ENCODE results near the gene GIPC1.
A peak's percentile ranks its signal among the peaks of the same experiment; 100 is the strongest.
"Not testable (repeated sequence)": the region's sequence is repeated elsewhere in the genome, so short reads cannot be mapped to it uniquely, and the experiment has no call there.

GIPC1 gene

DNA sequence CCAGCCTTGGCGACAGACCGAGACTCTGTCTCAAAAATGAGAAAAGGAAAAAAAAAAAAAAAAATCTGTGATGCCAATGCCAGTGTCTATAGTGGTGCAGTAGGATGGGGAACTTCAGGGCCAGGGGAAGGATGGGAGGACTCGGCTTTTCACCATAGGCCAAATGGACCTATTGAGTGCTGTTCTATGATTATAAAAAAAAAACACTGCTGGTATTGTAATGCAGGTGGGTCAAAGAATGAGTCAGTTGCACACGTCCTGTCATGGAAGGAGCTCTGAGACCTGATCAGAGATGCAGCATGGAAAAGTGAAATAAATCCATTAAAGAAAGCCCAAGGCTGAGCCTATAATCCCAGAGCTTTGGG lies 15.3 kb upstream of the GIPC1 start:
- no peak overlapping the region for H3K4me3 ChIP-seq (ENCODE audit: low read depth, low read length)
- DNase-seq (ENCODE audit: low read depth), result no peak
- TF ChIP-seq, protein P1, sequence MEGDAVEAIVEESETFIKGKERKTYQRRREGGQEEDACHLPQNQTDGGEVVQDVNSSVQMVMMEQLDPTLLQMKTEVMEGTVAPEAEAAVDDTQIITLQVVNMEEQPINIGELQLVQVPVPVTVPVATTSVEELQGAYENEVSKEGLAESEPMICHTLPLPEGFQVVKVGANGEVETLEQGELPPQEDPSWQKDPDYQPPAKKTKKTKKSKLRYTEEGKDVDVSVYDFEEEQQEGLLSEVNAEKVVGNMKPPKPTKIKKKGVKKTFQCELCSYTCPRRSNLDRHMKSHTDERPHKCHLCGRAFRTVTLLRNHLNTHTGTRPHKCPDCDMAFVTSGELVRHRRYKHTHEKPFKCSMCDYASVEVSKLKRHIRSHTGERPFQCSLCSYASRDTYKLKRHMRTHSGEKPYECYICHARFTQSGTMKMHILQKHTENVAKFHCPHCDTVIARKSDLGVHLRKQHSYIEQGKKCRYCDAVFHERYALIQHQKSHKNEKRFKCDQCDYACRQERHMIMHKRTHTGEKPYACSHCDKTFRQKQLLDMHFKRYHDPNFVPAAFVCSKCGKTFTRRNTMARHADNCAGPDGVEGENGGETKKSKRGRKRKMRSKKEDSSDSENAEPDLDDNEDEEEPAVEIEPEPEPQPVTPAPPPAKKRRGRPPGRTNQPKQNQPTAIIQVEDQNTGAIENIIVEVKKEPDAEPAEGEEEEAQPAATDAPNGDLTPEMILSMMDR (IDR thresholded peaks at IDR 0.05; ENCODE audit: low read depth, low read length, missing control alignments), result no peak

DNA sequence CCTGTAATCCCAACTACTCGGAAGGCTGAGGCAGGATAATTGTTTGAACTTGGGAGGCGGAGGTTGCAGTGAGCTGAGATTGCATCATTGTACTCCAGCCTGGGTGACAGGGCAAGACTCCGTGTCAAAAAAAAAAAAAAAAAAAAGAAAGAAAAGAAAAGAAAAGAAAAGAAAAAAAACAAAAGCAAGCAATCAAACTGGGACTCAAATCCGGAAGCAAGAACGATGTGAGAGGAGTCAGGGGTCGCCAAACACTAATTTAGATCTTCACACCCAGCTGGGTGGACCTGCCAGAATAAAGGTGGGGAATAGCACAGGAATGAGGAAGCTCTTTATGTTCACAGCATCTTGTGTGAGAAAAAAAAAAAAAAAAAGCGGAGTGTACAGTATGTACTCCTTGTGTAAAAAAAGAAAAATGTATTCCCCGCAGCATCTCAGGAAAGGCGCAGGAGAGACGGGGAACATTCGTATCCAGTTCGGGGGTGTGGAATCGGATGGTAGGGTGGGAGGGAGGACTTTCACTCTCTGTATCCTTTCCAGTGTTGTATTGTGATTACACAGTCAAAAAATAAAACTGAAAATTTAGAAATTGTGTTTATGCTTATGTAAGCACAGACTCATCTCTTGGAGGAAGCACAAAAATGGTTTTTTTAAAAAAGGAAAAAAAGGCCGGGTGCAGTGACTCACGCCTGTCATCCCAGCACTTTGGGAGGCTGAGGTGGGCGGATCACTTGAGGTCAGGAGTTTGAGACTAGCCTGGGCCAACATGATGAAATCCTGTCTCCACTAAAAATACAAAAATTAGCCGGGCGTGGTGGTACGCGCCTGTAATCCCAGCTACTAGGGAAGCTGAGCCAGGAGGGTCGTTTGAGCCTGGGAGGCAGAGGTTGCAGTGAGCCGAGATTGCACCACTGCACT lies 14.6 kb upstream of the GIPC1 start:
- TF ChIP-seq, protein P1 (IDR thresholded peaks at IDR 0.05; ENCODE audit: low read depth, low read length, missing control alignments), result no peak
- no peak for DNase-seq (ENCODE audit: low read depth)
- no peak overlapping the region for H3K4me3 ChIP-seq (ENCODE audit: low read depth, low read length)

DNA sequence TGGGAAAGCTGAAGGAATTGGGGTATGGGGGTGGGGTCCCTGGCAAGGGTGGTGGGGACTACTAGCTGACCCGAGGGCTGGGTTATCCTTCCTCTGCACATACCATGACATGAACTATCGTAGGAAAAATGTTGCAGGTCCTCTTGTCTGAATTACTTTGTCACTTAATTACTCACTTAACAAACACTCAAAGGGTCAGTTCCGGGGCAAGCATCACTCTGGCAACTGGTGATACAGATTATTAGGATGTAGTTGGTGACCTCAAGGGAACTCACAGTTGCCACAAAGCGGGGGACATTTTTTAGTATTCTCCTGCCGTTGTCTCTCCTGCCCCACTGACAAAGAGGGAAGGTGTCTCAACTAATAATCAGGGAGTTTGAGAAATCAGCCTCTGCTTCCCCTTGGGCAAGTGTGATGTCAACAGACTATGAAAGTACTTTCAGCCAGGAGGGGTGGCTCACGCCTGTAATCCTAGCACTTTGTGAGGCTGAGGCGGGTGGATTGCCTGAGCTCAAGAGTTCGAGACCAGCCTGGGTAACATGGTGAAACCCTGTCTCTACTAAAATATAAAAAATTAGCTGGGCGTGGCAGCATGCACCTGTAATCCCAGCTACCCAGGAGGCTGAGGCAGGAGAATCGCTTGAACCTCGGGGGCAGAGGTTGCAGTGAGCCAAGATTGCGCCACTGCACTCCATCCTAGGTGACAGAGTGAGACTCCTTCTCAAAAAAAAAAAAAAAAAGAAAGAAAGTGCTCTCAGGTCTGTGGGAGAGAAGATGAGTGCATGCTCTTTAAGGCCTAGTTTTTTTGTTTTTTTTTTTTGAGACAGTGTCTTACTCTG lies 12.0 kb upstream of the GIPC1 start:
- TF ChIP-seq, protein P1 (IDR thresholded peaks at IDR 0.05; ENCODE audit: low read depth, low read length, missing control alignments), result no peak
- H3K4me3 ChIP-seq (ENCODE audit: low read depth, low read length), result no peak overlapping the region
- DNase-seq (ENCODE audit: low read depth), result no peak

DNA sequence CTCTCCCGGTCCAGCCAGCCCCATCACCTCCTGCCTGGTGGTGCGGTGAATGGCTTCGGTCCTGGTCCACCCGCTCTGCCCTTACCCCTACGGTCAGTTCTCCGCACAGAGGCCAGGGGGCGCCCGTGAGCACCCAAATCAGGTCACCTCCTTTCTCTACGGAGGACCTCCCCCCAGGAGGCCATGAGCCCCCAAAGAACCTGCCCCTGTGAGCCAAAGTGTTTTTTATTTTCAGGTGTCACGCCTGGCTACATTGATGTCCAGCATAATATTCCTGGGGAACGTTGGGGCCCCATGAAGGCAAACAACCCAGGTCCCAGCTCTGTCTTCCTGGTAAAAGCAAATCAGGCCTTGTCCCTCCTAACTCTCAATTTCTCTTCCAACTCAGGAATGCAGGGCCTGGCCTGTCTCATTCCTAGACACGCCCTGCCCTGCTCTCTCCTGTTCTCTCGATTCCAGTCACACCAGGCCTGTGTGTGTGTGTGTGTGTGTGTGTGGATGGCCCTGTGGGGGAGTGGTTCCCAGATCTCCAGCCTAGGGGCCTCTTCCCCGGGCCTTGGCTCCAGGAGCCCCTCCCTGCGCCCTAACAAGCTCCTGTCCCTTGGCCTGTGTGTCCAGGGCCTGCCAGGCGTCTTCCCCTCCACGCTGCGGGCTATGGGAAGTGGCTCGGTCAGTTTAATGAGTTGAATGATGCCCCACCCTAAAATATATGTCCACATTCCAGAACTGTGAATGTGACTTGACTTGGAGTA lies 9.7 kb upstream of the GIPC1 start:
- DNase-seq (ENCODE audit: low read depth), result no peak
- H3K4me3 ChIP-seq (ENCODE audit: low read depth, low read length), result no peak overlapping the region
- TF ChIP-seq, protein P1 (IDR thresholded peaks at IDR 0.05; ENCODE audit: low read depth, low read length, missing control alignments), result peak; percentile 86

DNA sequence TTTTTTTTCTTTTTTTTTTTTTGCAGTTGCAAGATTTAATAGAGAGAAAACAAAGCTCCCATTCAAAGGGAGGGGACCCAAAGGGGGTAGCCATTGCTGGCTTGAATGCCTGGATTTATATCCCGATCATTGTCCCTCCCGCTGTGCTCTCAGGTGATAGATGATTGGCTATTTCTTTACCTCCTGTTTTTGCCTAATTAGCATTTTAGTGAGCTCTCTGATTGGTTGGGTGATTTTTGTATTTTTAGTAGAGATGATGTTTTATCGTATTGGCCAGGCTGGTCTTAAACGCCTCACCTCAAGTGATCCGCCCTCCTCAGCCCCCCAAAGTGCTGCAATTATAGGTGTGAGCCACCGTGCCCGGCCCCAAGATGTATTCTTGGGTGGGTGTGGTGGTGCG lies 8.6 kb upstream of the GIPC1 start:
- H3K4me3 ChIP-seq (ENCODE audit: low read depth, low read length); DNase-seq (ENCODE audit: low read depth): not testable (repeated sequence)

DNA sequence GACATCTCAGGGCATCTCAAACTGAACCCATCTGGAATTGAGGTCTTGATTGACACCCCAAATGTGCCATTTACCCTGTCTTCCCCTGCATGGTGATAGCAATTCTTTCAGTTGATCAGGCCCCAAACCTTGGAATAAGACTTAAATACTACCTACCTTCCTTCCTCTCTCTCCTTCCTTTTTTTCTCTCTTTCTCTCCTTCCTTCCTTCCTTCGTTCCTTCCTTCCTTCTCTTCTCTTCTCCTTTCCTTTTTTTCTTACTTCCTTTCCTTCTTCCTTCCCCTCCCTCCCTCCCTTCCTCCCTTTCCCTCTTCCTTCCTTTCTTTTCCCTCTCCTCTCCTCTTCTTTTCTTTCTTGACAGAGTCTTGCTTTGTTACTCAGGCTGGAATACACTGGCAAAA lies 7.4 kb upstream of the GIPC1 start:
- no peak overlapping the region for H3K4me3 ChIP-seq (ENCODE audit: low read depth, low read length)
- no peak for DNase-seq (ENCODE audit: low read depth)
- TF ChIP-seq, protein P1 (IDR thresholded peaks at IDR 0.05; ENCODE audit: low read depth, low read length, missing control alignments), result no peak

All from GM12864 (cell line).